ENCODE measurements around the gene IRGM. TPM values are rescaled to one million over a fixed set of nuclear protein-coding genes. Genes with fewer than 3 reads are reported as not detected.
"Not testable (repeated sequence)": the region's sequence is repeated elsewhere in the genome, so short reads cannot be mapped to it uniquely, and the experiment has no call there.

The IRGM gene
- total RNA-seq, 2 experiments from 2014 or later: 1.7 to 2.2 TPM

- Mint-ChIP-seq H3K4me1 (peaks cover 22% of the 10 kb centered on the region), H3K36me3 (ENCODE audit: low read depth) (peaks cover 9% of the 10 kb centered on the region), H3K9me3 (peaks cover 10% of the 10 kb centered on the region), H3K4me3 (peak overlapping the region; percentile 66), H3K27ac (peak overlapping the region; percentile 89), H3K27me3 (no peaks in the 10 kb centered on the region)
- ChIA-PET POLR2A (interaction anchor here (0.8 to 2.0 kb wide), 4 partner anchors 57 to 388 kb away, joined by 3 to 10 read pairs (median 5); partner anchors contain the start of gene RBM22), CTCF (interaction anchor here (0.6 to 3.3 kb wide), 32 partner anchors 8 to 847 kb away, joined by 3 to 49 read pairs (median 3); partner anchors contain the start of genes RBM22, RPS14 and SMIM3)
- DNase-seq: peak; percentile 84
Measured at GRCh38 chr5:150846654-150847333, 473 bp downstream of the IRGM start.

- H3K27ac Mint-ChIP-seq: peak overlapping the region; percentile 89
- peaks cover 10% of the 10 kb centered on the region for H3K9me3 Mint-ChIP-seq
- H3K36me3 Mint-ChIP-seq (ENCODE audit: low read depth): peaks cover 9% of the 10 kb centered on the region
- ChIA-PET CTCF (interaction anchor here (0.6 to 3.3 kb wide), 27 partner anchors 22 to 847 kb away, joined by 3 to 49 read pairs (median 3); partner anchors contain the start of genes RBM22, RPS14 and SMIM3), POLR2A (interaction anchor here (1.5 to 2.0 kb wide), 2 partner anchors 64 to 147 kb away, joined by 7 to 10 read pairs; partner anchors contain the start of gene RBM22)
- no peak overlapping the region for H3K4me3 Mint-ChIP-seq
- no peaks in the 10 kb centered on the region for H3K27me3 Mint-ChIP-seq
- H3K4me1 Mint-ChIP-seq: peaks cover 22% of the 10 kb centered on the region
- no peak for DNase-seq
Measured at GRCh38 chr5:150847334-150847695, 994 bp downstream of the IRGM start.

- Mint-ChIP-seq H3K4me3 (no peak overlapping the region), H3K9me3 (peaks cover 10% of the 10 kb centered on the region)
- POLR2A ChIA-PET: no interaction called here
Measured at GRCh38 chr5:150848271-150848670, 1.9 kb downstream of the IRGM start.

GRCh38 chr5:150851039-150851438 is 4.7 kb downstream of the IRGM start:
- no peak for DNase-seq
- ChIA-PET POLR2A (no interaction called here), CTCF (interaction anchor here (1.0 kb wide), 1 partner anchor 392 kb away, joined by 3 read pairs; no protein-coding TSS in a partner anchor)
- H3K27me3 Mint-ChIP-seq: no peaks in the 10 kb centered on the region
- H3K4me1 Mint-ChIP-seq: peaks cover 20% of the 10 kb centered on the region
- no peak overlapping the region for H3K27ac Mint-ChIP-seq
- no peak overlapping the region for H3K4me3 Mint-ChIP-seq
- H3K36me3 Mint-ChIP-seq (ENCODE audit: low read depth): peaks cover 6% of the 10 kb centered on the region
- peaks cover 2% of the 10 kb centered on the region for H3K9me3 Mint-ChIP-seq

More at GRCh38 chr5:150848271-150848670, 1.9 kb downstream of the IRGM start:
- CTCF ChIA-PET: interaction anchor here (2.1 to 3.3 kb wide), 3 partner anchors 43 to 289 kb away, joined by 8 to 49 read pairs (median 26); partner anchors contain the start of gene RBM22
- no peak overlapping the region for H3K27ac Mint-ChIP-seq
- no peak for DNase-seq
- peaks cover 22% of the 10 kb centered on the region for H3K4me1 Mint-ChIP-seq
- peaks cover 9% of the 10 kb centered on the region for H3K36me3 Mint-ChIP-seq (ENCODE audit: low read depth)
- no peaks in the 10 kb centered on the region for H3K27me3 Mint-ChIP-seq

GRCh38 chr5:150853561-150853960 is 7.2 kb downstream of the IRGM start:
- no peak for DNase-seq
- Mint-ChIP-seq H3K4me3 (no peak overlapping the region), H3K9me3 (no peaks in the 10 kb centered on the region), H3K4me1 (peaks cover 5% of the 10 kb centered on the region), H3K27ac (no peak overlapping the region), H3K36me3 (ENCODE audit: low read depth) (peaks cover 4% of the 10 kb centered on the region), H3K27me3 (no peaks in the 10 kb centered on the region)
- POLR2A ChIA-PET: no interaction called here
- CTCF ChIA-PET: no interaction called here

GRCh38 chr5:150856700-150857099 is 10.4 kb downstream of the IRGM start:
- H3K4me3 Mint-ChIP-seq; DNase-seq; H3K4me1 Mint-ChIP-seq; H3K36me3 Mint-ChIP-seq (ENCODE audit: low read depth); POLR2A ChIA-PET; CTCF ChIA-PET; H3K27ac Mint-ChIP-seq; H3K27me3 Mint-ChIP-seq; H3K9me3 Mint-ChIP-seq: not testable (repeated sequence)

- Mint-ChIP-seq H3K36me3 (ENCODE audit: low read depth) (no peaks in the 10 kb centered on the region), H3K4me1 (no peaks in the 10 kb centered on the region), H3K9me3 (peaks cover 11% of the 10 kb centered on the region), H3K27ac (no peak overlapping the region), H3K27me3 (no peaks in the 10 kb centered on the region), H3K4me3 (no peak overlapping the region)
- POLR2A ChIA-PET: no interaction called here
- CTCF ChIA-PET: no interaction called here
- DNase-seq: no peak
Measured at GRCh38 chr5:150860246-150860821, 14.0 kb downstream of the IRGM start.

GRCh38 chr5:150862070-150862469 is 15.7 kb downstream of the IRGM start:
- Mint-ChIP-seq H3K36me3 (ENCODE audit: low read depth) (no peaks in the 10 kb centered on the region), H3K4me3 (no peak overlapping the region), H3K27me3 (no peaks in the 10 kb centered on the region), H3K4me1 (no peaks in the 10 kb centered on the region), H3K9me3 (peaks cover 15% of the 10 kb centered on the region), H3K27ac (no peak overlapping the region)
- POLR2A ChIA-PET: no interaction called here
- CTCF ChIA-PET: no interaction called here
- no peak for DNase-seq

- no peaks in the 10 kb centered on the region for H3K4me1 Mint-ChIP-seq
- peaks cover 31% of the 10 kb centered on the region for H3K9me3 Mint-ChIP-seq
- no peak for DNase-seq
- H3K27me3 Mint-ChIP-seq: no peaks in the 10 kb centered on the region
- POLR2A ChIA-PET: no interaction called here
- H3K27ac Mint-ChIP-seq: no peak overlapping the region
- no peak overlapping the region for H3K4me3 Mint-ChIP-seq
- CTCF ChIA-PET: no interaction called here
- no peaks in the 10 kb centered on the region for H3K36me3 Mint-ChIP-seq (ENCODE audit: low read depth)
Measured at GRCh38 chr5:150879358-150879757, 33.0 kb downstream of the IRGM start.

- Mint-ChIP-seq H3K4me3 (no peak overlapping the region), H3K9me3 (peaks cover 65% of the 10 kb centered on the region), H3K27ac (no peak overlapping the region), H3K27me3 (no peaks in the 10 kb centered on the region), H3K36me3 (ENCODE audit: low read depth) (peaks cover 23% of the 10 kb centered on the region), H3K4me1 (no peaks in the 10 kb centered on the region)
- ChIA-PET CTCF (interaction anchor here (1.7 kb wide), 1 partner anchor 24 kb away, joined by 4 read pairs; no protein-coding TSS in a partner anchor), POLR2A (no interaction called here)
- DNase-seq: no peak
Measured at GRCh38 chr5:150895431-150896428, 49.4 kb downstream of the IRGM start.
